Chondrocyte (in vitro differentiated cells): ENCODE data around the gene GUK1. TPM values are rescaled to one million over a fixed set of nuclear protein-coding genes. Genes with fewer than 3 reads are reported as not detected.
"Not testable (repeated sequence)": the region's sequence is repeated elsewhere in the genome, so short reads cannot be mapped to it uniquely, and the experiment has no call there.

Experiments used
- DNase-seq: peaks from one replicate; pipeline ENCODE4 v3.0.0; 2021; ENCODE audit warnings: mixed read lengths, low spot score
- H3K27ac Mint-ChIP-seq: one replicate; pipeline ENCODE4 v1.8.0; 2021; ENCODE audit warnings: mild to moderate bottlenecking, moderate library complexity, mixed read lengths; ENCODE audit not compliant: unreplicated experiment
- H3K27me3 Mint-ChIP-seq: 2 replicates; pipeline ENCODE4 v1.8.0; 2021; ENCODE audit warnings: low read depth, mixed read lengths
- H3K36me3 Mint-ChIP-seq: 2 replicates; pipeline ENCODE4 v1.8.0; 2021; ENCODE audit warnings: low read depth, mixed read lengths
- H3K4me1 Mint-ChIP-seq: 2 replicates; pipeline ENCODE4 v1.8.0; 2021; ENCODE audit warnings: low read depth, mild to moderate bottlenecking, mixed read lengths
- H3K4me3 Mint-ChIP-seq: one replicate; pipeline ENCODE4 v1.8.0; 2021; ENCODE audit warnings: mild to moderate bottlenecking, moderate library complexity, mixed read lengths; ENCODE audit not compliant: unreplicated experiment
- H3K9me3 Mint-ChIP-seq: 2 replicates; pipeline ENCODE4 v1.8.0; 2021; ENCODE audit warnings: low read depth, mixed read lengths
- total RNA-seq: library from RNA; stranded (reverse); gene quantifications from 3 replicates; pipeline ENCODE4 v1.2.1, GENCODE V29; 2021
- TF ChIP-seq, protein P1 (sequence below): fragments of 200-600 bp; sonication (generic); IDR thresholded peaks from 2 replicates; pipeline ENCODE4 v1.5.0; 2021; ENCODE audit warnings: antibody characterized with exemption, mild to moderate bottlenecking, moderate library complexity

Gene GUK1
- total RNA-seq, 1 donor from 2014 or later = 196 TPM

DNA sequence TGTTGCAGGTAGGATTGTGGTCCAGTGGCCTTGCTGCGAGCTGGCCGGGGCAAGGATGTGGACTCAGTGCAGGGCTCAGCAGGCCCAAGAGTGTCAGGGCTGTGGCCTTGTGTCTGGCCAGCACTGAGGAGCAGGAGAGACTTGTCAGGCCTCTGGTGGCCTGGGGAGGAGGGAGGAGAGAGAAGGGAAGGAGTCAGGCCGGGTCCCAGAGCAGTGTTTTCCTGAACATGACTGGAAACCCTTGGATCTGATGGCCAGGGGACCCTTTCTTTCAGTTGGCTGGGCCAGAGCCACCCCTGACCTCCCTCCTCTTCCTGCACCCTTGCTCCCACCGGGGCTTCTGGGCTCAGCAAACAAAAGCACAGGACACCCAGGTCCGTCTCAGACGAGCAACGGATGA lies 30.6 kb downstream of the GUK1 start:
- no peak overlapping the region for H3K4me3 Mint-ChIP-seq
- H3K27ac Mint-ChIP-seq = no peak overlapping the region
- no peaks in the 10 kb centered on the region for H3K27me3 Mint-ChIP-seq
- no peaks in the 10 kb centered on the region for H3K36me3 Mint-ChIP-seq
- H3K9me3 Mint-ChIP-seq = no peaks in the 10 kb centered on the region
- TF ChIP-seq, protein P1, sequence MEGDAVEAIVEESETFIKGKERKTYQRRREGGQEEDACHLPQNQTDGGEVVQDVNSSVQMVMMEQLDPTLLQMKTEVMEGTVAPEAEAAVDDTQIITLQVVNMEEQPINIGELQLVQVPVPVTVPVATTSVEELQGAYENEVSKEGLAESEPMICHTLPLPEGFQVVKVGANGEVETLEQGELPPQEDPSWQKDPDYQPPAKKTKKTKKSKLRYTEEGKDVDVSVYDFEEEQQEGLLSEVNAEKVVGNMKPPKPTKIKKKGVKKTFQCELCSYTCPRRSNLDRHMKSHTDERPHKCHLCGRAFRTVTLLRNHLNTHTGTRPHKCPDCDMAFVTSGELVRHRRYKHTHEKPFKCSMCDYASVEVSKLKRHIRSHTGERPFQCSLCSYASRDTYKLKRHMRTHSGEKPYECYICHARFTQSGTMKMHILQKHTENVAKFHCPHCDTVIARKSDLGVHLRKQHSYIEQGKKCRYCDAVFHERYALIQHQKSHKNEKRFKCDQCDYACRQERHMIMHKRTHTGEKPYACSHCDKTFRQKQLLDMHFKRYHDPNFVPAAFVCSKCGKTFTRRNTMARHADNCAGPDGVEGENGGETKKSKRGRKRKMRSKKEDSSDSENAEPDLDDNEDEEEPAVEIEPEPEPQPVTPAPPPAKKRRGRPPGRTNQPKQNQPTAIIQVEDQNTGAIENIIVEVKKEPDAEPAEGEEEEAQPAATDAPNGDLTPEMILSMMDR = no peak
- peaks cover 11% of the 10 kb centered on the region for H3K4me1 Mint-ChIP-seq
- DNase-seq = no peak

DNA sequence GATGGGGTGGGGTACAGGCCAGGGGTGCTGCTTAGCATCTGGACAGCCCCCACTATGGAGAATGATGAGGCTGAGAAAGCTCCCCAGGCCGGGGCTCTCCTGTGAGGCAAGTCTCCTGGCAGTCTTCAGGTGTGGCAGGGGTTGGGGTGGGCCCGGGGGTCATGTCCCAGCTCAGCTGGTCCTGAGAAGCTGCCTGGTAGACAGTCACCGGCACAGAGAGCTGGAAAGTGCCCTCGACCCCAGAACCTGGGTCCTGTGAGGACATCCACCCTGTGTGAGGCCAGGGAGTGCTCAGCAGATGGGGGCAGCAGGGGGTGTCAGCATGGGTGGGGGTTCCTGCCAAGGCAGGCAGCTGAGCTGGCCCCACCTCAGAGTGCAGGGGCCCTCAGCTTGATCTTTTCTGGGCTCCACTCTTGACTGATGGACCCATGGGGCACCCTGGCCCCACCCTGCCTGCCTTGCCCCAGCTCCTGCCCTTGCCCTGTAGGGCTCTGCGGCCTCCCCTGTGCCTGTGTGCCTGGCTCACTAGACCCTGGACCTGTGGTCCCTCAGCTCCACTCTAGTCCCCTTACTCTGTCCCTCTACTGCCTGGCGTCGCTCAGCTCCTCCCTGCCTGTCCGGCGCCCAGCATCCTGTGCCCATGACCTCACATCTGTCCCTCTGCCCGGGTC lies 31.3 kb downstream of the GUK1 start:
- no peak overlapping the region for H3K4me3 Mint-ChIP-seq
- no peak overlapping the region for H3K27ac Mint-ChIP-seq
- no peaks in the 10 kb centered on the region for H3K36me3 Mint-ChIP-seq

DNA sequence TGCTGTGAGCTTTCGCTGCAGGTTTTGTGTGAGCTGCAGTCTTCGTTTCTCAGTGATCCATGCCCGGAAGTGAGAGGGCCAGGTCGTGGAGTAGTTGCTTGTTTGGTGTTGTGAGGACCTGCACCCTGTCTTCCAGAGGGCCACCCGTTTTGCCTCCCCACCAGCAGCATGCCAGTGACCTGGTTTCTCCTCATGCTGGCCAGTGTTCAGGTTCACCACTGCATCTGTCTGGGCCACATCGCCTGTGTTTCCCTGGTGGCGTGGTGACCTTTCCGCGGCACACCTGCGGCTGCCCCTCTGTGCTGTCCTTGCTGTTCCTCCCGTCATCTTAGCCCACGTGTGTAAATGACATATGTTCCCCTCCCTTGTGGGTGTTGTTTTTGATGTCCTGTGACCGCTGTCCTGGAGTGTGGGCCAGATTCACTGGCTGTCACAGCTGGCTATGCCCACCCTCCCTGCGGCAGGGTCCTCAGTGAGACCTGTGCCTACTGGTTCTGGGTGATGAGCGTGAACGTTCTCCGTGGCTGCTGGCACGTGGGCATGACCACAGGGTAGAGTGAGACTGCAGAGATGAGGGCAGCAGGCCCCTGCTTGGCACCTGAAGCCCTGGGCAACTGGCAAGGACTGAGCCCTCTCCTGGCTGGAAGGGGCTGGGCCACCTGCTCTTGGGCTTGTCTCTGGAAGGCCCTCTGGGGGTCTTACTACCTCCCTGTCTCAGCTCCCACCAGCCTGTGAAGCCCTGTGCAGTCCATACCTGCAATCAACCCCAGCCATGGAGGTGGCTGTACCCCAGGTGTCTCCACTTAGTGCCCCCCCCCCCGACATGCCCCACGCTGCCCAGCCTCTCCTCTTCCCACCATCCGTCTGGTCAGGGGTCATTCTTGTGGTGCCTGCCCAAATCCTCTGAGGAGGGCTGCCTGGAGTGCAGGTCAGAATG lies 32.8 kb downstream of the GUK1 start:
- H3K27me3 Mint-ChIP-seq = no peaks in the 10 kb centered on the region
- H3K27ac Mint-ChIP-seq = no peak overlapping the region
- no peak overlapping the region for H3K4me3 Mint-ChIP-seq
- H3K36me3 Mint-ChIP-seq = no peaks in the 10 kb centered on the region
- DNase-seq = peak; percentile 82
- H3K9me3 Mint-ChIP-seq = no peaks in the 10 kb centered on the region
- H3K4me1 Mint-ChIP-seq = peaks cover under 1% of the 10 kb centered on the region
- TF ChIP-seq, protein P1 = no peak

More for the DNA sequence above, 31.3 kb downstream of the GUK1 start:
- DNase-seq = peak; percentile 71
- H3K27me3 Mint-ChIP-seq = no peaks in the 10 kb centered on the region
- H3K9me3 Mint-ChIP-seq = no peaks in the 10 kb centered on the region
- TF ChIP-seq, protein P1 = no peak
- H3K4me1 Mint-ChIP-seq = peaks cover 11% of the 10 kb centered on the region

DNA sequence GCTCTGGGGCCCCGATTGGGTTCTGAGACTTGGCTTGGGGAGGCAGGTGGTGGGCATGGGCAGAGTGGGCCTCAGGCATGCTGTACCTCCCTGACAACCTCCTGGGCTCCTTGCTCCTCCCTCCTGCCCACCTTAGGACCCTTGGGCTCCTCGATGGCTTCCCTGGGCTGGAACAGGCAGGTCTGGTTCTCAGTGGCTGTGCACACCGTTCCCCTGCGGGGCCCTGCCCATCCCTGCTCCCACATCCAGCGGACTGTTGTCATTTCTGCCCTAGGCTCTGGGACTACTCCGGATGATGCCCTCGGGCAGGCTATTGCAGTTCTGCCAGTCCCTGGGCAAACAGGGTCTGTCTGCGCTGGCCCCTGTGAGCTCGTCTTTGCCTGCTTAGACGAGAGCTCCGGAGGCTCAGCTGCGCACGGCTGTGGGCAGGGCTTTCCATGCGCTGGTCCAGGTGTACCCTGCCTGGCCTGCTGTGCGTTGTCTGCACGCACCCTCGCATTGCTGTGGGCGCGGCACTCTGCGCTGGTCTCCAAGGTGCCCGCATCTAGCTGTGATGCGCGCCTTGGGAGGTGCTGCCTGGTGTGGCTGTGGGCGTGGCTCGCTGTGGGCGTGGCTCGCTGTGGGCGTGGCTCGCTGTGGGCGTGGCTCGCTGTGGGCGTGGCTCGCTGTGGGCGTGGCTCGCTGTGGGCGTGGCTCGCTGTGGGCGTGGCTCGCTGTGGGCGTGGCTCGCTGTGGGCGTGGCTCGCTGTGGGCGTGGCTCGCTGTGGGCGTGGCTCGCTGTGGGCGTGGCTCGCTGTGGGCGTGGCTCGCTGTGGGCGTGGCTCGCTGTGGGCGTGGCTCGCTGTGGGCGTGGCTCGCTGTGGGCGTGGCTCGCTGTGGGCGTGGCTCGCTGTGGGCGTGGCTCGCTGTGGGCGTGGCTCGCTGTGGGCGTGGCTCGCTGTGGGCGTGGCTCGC lies 33.7 kb downstream of the GUK1 start:
- peak; percentile 84 for DNase-seq
- not testable (repeated sequence) for H3K4me1 Mint-ChIP-seq, H3K27me3 Mint-ChIP-seq, H3K4me3 Mint-ChIP-seq, H3K27ac Mint-ChIP-seq, H3K36me3 Mint-ChIP-seq, H3K9me3 Mint-ChIP-seq

DNA sequence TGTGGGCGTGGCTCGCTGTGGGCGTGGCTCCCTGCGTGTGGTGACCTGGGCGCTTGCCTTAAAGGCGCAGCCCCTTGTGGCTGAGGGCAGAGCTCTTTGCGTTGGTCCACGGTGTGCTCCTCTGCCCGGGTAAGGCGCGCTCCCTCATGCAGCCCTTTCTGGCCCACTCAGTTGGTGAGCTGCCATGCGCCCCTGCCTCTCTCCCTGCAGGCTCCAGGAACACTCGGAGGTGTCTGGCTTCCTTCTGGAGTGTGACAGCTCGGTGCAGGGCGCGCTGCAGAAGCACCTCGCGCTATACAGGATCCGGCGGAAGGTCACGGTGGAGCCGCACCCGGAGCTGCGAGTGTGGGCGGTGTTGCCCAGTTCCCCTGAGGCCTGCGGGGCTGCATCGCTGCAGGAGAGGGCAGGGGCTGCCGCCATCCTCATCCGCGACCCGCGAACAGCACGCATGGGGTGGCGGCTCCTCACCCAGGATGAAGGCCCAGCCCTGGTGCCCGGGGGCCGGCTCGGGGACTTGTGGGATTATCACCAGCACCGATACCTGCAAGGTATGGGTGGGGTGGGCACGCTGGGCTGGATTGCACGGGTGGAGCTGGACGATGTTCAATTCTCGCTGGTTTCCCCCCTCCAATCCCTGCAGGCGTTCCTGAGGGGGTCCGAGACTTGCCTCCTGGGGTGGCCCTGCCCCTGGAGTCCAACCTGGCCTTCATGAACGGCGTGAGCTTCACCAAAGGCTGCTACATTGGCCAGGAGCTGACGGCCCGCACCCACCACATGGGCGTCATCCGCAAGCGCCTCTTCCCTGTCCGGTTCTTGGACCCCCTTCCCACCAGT lies 34.6 kb downstream of the GUK1 start:
- no peaks in the 10 kb centered on the region for H3K9me3 Mint-ChIP-seq
- TF ChIP-seq, protein P1 = no peak
- H3K27me3 Mint-ChIP-seq = no peaks in the 10 kb centered on the region
- peaks cover 15% of the 10 kb centered on the region for H3K4me1 Mint-ChIP-seq
- H3K4me3 Mint-ChIP-seq = no peak overlapping the region
- peaks cover 1% of the 10 kb centered on the region for H3K36me3 Mint-ChIP-seq
- peak; percentile 92 for DNase-seq
- no peak overlapping the region for H3K27ac Mint-ChIP-seq
